A549 (cell line): ENCODE data around the gene ACKR2.

Experiments
- CHD4 ChIP-seq: fragments of 200-600 bp; sonication (generic); IDR thresholded peaks from 2 replicates; pipeline ENCODE4 v1.6.1; 2016; ENCODE audit warnings: antibody characterized with exemption, mild to moderate bottlenecking, borderline replicate concordance
- CTCF ChIP-seq: fragments of >200 bp; sonication (Bioruptor Twin); formaldehyde crosslinking; IDR thresholded peaks from 3 replicates; pipeline ENCODE4 v1.5.1; 2016
- EHMT2 ChIP-seq: fragments of 200-600 bp; sonication (generic); IDR thresholded peaks from 2 replicates; pipeline ENCODE4 v1.6.1; 2016; ENCODE audit warnings: antibody characterized with exemption, low read depth, mild to moderate bottlenecking, moderate library complexity
- FOSL2 ChIP-seq, 2 experiments: fragments of 450-650 bp in 1 of 2; fragments of >200 bp in 1 of 2; sonication (Bioruptor Twin) in 1 of 2; formaldehyde crosslinking; IDR thresholded peaks; 2 replicates each; pipeline versions ENCODE4 v1.5.0 to v1.6.1; 2016 to 2020; ENCODE audit warnings: mild to moderate bottlenecking in 1 of 2, moderate library complexity in 1 of 2
- MAX ChIP-seq: IDR thresholded peaks from 2 replicates; pipeline ENCODE4 v1.6.1; 2012
- POLR2A ChIP-seq: IDR thresholded peaks from 2 replicates; pipeline ENCODE4 v1.6.1; 2012; ENCODE audit warnings: mild to moderate bottlenecking, low read length
- SMC3 ChIP-seq: fragments of >200 bp; sonication (Bioruptor Twin); formaldehyde crosslinking; IDR thresholded peaks from 3 replicates; pipeline ENCODE4 v1.6.1; 2018; ENCODE audit warnings: inconsistent platforms
- TP53 ChIP-seq: fragments of 250-450 bp; sonication (Bioruptor Pico); IDR thresholded peaks from 2 replicates; pipeline ENCODE4 v1.5.0; 2021; ENCODE audit warnings: mild to moderate bottlenecking, moderate library complexity
- USF2 ChIP-seq: fragments of 450-650 bp; IDR thresholded peaks from 2 replicates; pipeline ENCODE4 v1.6.1; 2014; ENCODE audit warnings: antibody characterized with exemption

GRCh38 chr3:42847731-42848130, 38.5 kb downstream of the ACKR2 start:
- TF ChIP-seq CTCF: no peak
- no peak for TF ChIP-seq CHD4
- TF ChIP-seq USF2: no peak
- TF ChIP-seq FOSL2 (IDR thresholded peaks at IDR 0.05): no peak
- no peak for TF ChIP-seq FOSL2 (CRISPR knock-in tag; IDR thresholded peaks at IDR 0.05)
- no peak for TF ChIP-seq MAX
- TF ChIP-seq SMC3: no peak
- TF ChIP-seq EHMT2: no peak
- TF ChIP-seq TP53: no peak
- no peak for TF ChIP-seq POLR2A
